Ovary (tissue), 9 donors: ENCODE results near the gene ZSCAN18. TPM values are rescaled to one million over a fixed set of nuclear protein-coding genes. Genes with fewer than 3 reads are reported as not detected.

ENCODE experiments used
- DNase-seq, 5 donors: peaks; one replicate each; pipeline ENCODE4 v3.0.0-alpha.2; 2019 to 2020
- H3K27ac ChIP-seq, 2 donors: fragments of 200-600 bp; one replicate each; pipeline versions ENCODE4 v1.5.1 to v1.8.0; 2019 to 2022
- H3K27me3 ChIP-seq: fragments of 200-600 bp; one replicate; pipeline ENCODE4 v1.8.0; 2022
- H3K36me3 ChIP-seq: fragments of 200-600 bp; sonication (generic); one replicate; pipeline ENCODE4 v1.5.1; 2019
- H3K4me1 ChIP-seq: one replicate; pipeline ENCODE4 v1.8.1; 2013; ENCODE audit warnings: mild to moderate bottlenecking, moderate library complexity; ENCODE audit not compliant: insufficient read depth
- H3K4me3 ChIP-seq: fragments of 200-600 bp; sonication (generic); one replicate; pipeline ENCODE4 v1.5.1; 2017
- H3K9me3 ChIP-seq, 2 donors: fragments of 200-600 bp in 1 of 2; sonication (generic) in 1 of 2; one replicate each; pipeline versions ENCODE4 v1.5.1 to v1.8.1; 2013 to 2019; ENCODE audit warnings: mild to moderate bottlenecking in 1 of 2, moderate library complexity in 1 of 2
- CTCF ChIP-seq, 3 donors: fragments of 450-650 bp in 2 of 3; fragments of 200-600 bp in 1 of 3; IDR thresholded peaks; one replicate each; pipeline versions ENCODE4 v1.5.1 to v1.8.0; 2016 to 2022; ENCODE audit warnings: antibody characterized with exemption in 3 of 3, mild to moderate bottlenecking in 1 of 3
- EP300 ChIP-seq: sonication (generic); formaldehyde crosslinking; IDR thresholded peaks from one replicate; pipeline ENCODE4 v1.6.1; 2017; ENCODE audit warnings: antibody characterized with exemption
- POLR2A ChIP-seq: fragments of 450-650 bp; IDR thresholded peaks from one replicate; pipeline ENCODE4 v1.6.1; 2017; ENCODE audit warnings: antibody characterized with exemption, mild to moderate bottlenecking, moderate library complexity
- WGBS, 3 donors: extraction: QIAGEN DNeasy Blood & Tissue Kit in 1 of 3; methylation state at CpG; one replicate each; pipeline versions ENCODE4 v1.1.5 to v1.1.7; 2013 to 2017; 5-methylcytosine and 5-hydroxymethylcytosine counted together
- intact Hi-C, 4 donors: fragments of 100-400 bp; cut with DNase I; formaldehyde crosslinking; loops; one replicate each; pipeline versions ENCODE4 v1.11.0 to v1.15.1; 2022 to 2023
- polyA plus RNA-seq, 2 donors: library from polyadenylated mRNA; stranded (reverse); fragments of 200-250 nt in 1 of 2; fragments of 350-450 nt in 1 of 2; fragmentation: Illumina TruSeq in 1 of 2; extraction: RNeasy Lipid Tissue Mini Kit (QIAGEN cat#74804) in 1 of 2; gene quantifications; one replicate each; pipeline ENCODE4 v1.2.3, GENCODE V29; 2013 to 2014
- total RNA-seq, 7 donors: library from RNA; depleted of rRNA in 2 of 7; stranded (reverse); fragments of >200 nt in 2 of 7; fragmentation: NEBNext Ultra II Directional in 3 of 7; extraction: Animal tissue kit (Norgen Biotek cat#: 25700) in 3 of 7; gene quantifications; one replicate each; pipeline versions ENCODE4 v1.1.0 to v1.2.4, GENCODE V29; 2016 to 2023
- donor health status: DM: no; HTN: no; CAD: no; lungs with moderate emphysema.
- donor health status: DM: no; HTN: no; CAD: no.
- donor health status: Bipolar disorder and iron deficiency.
- donor health status: DM: yes; HTN: yes; CAD: no.
- donor health status: DM: no; HTN: no; CAD: no.
- donor health status: DM: yes; HTN: yes; CAD: no.

The ZSCAN18 gene
- total and polyA plus RNA-seq, 9 donors = 32.1 to 144 (median 117) TPM

GRCh38 chr19:58059003-58059670 is 38.9 kb downstream of the ZSCAN18 start, which contains the start of gene ZNF135:
Gene ZNF135 (plus strand): TSS chr19:58059282. CDS start chr19:58060003, 721 bp downstream.
- intact Hi-C loops = no loop called here
- Histone ChIP-seq H3K9me3 (peaks cover 0 to 15% of the 10 kb centered on the region in 2 donors), H3K4me1 (peaks cover 6% of the 10 kb centered on the region), H3K27me3 (no peaks in the 10 kb centered on the region), H3K27ac (peak within 1 kb of the TSS; percentile 92 to 94), H3K36me3 (no peaks in the 10 kb centered on the region), H3K4me3 (peak within 1 kb of the TSS; percentile 62)
- peak; percentile 91 to 95 (median 93) for DNase-seq
- no peak for TF ChIP-seq CTCF (IDR thresholded peaks at IDR 0.05)
- TF ChIP-seq POLR2A = peak; percentile 38
- WGBS, 3 donors = 0 to 5% (median 1%) methylated on average over 17 to 62 of the region's 62 CpGs

GRCh38 chr19:58058467-58058866 is 39.6 kb downstream of the ZSCAN18 start:
- TF ChIP-seq CTCF (IDR thresholded peaks at IDR 0.05) (no peak), EP300 (no peak), POLR2A (no peak)
- DNase-seq = peak in 1 of 5 donors; percentile 22
- H3K36me3 ChIP-seq = no peaks in the 10 kb centered on the region
- H3K27me3 ChIP-seq = no peaks in the 10 kb centered on the region
- whole genome bisulfite sequencing, 3 donors = 85 to 87% (median 85%) methylated on average over 13 of the region's 13 CpGs
- H3K4me1 ChIP-seq = peaks cover 6% of the 10 kb centered on the region
- H3K9me3 ChIP-seq = peaks cover 0 to 10% of the 10 kb centered on the region in 2 donors
- intact Hi-C loops = no loop called here
- peak overlapping the region; percentile 62 for H3K4me3 ChIP-seq
- peak overlapping the region in 1 of 2 donors; percentile 94 for H3K27ac ChIP-seq

GRCh38 chr19:58056861-58057260 is 41.2 kb downstream of the ZSCAN18 start:
- TF ChIP-seq CTCF (IDR thresholded peaks at IDR 0.05) (no peak), EP300 (no peak), POLR2A (no peak)
- no peaks in the 10 kb centered on the region for H3K27me3 ChIP-seq
- peaks cover 6% of the 10 kb centered on the region for H3K4me1 ChIP-seq
- H3K9me3 ChIP-seq = peaks cover 0 to 13% of the 10 kb centered on the region in 2 donors
- no peak for DNase-seq
- intact Hi-C loops = no loop called here
- no peaks in the 10 kb centered on the region for H3K36me3 ChIP-seq
- 90 to 92% (median 91%) methylated on average over 8 of the region's 8 CpGs for WGBS, 3 donors
- no peak overlapping the region for H3K27ac ChIP-seq
- no peak overlapping the region for H3K4me3 ChIP-seq

GRCh38 chr19:58056261-58056660 is 41.8 kb downstream of the ZSCAN18 start:
- WGBS, 3 donors = 89 to 96% (median 90%) methylated on average over 7 to 8 of the region's 8 CpGs
- intact Hi-C loops = no loop called here
- no peaks in the 10 kb centered on the region for H3K27me3 ChIP-seq
- TF ChIP-seq EP300 (no peak), CTCF (IDR thresholded peaks at IDR 0.05) (no peak), POLR2A (no peak)
- no peak overlapping the region for H3K4me3 ChIP-seq
- H3K27ac ChIP-seq = no peak overlapping the region
- DNase-seq = no peak
- peaks cover 6% of the 10 kb centered on the region for H3K4me1 ChIP-seq
- peaks cover 0 to 7% of the 10 kb centered on the region in 2 donors for H3K9me3 ChIP-seq
- H3K36me3 ChIP-seq = no peaks in the 10 kb centered on the region
